GM21723 (cell line): ENCODE measurements around the gene SCAMP3.
"Not testable (repeated sequence)": the region's sequence is repeated elsewhere in the genome, so short reads cannot be mapped to it uniquely, and the experiment has no call there.

ENCODE experiments used
- ATAC-seq: cut with Tn5 transposase; IDR thresholded peaks from one replicate; pipeline ENCODE4 v1.9.1; 2021; ENCODE audit warnings: mild to moderate bottlenecking, moderate library complexity; ENCODE audit not compliant: unreplicated experiment

The SCAMP3 gene

GRCh38 chr1:155232001-155232978, 29.9 kb downstream of the SCAMP3 start:
- not testable (repeated sequence) for ATAC-seq

GRCh38 chr1:155231302-155231701, 30.9 kb downstream of the SCAMP3 start:
- ATAC-seq: not testable (repeated sequence)

GRCh38 chr1:155228096-155228427, 34.1 kb downstream of the SCAMP3 start:
- no peak for ATAC-seq

GRCh38 chr1:155227261-155228095, 34.7 kb downstream of the SCAMP3 start:
- peak; percentile 88 for ATAC-seq

- no peak for ATAC-seq
These were observed 35.3 kb downstream of the SCAMP3 start for GRCh38 chr1:155226910-155227260.

GRCh38 chr1:155226188-155226909, 35.8 kb downstream of the SCAMP3 start:
- ATAC-seq: no peak

GRCh38 chr1:155225404-155225759, 36.8 kb downstream of the SCAMP3 start:
- ATAC-seq: not testable (repeated sequence)

GRCh38 chr1:155223047-155223446, 39.1 kb downstream of the SCAMP3 start:
- ATAC-seq: no peak

GRCh38 chr1:155220211-155220965, 41.8 kb downstream of the SCAMP3 start:
- ATAC-seq: not testable (repeated sequence)

GRCh38 chr1:155219592-155220031, 42.5 kb downstream of the SCAMP3 start:
- no peak for ATAC-seq

- no peak for ATAC-seq
These were observed 43.1 kb downstream of the SCAMP3 start for GRCh38 chr1:155218854-155219591.

- not testable (repeated sequence) for ATAC-seq
These were observed 47.5 kb downstream of the SCAMP3 start for GRCh38 chr1:155214702-155215101.

- not testable (repeated sequence) for ATAC-seq
These were observed 50.1 kb downstream of the SCAMP3 start for GRCh38 chr1:155212051-155212440.

GRCh38 chr1:155211381-155212050, 50.6 kb downstream of the SCAMP3 start:
- not testable (repeated sequence) for ATAC-seq

GRCh38 chr1:155210314-155211104, 51.7 kb downstream of the SCAMP3 start:
- no peak for ATAC-seq

- ATAC-seq: no peak
These were observed 52.8 kb downstream of the SCAMP3 start for GRCh38 chr1:155209312-155209721.

- ATAC-seq: peak; percentile 75
These were observed 53.4 kb downstream of the SCAMP3 start, which contains the start of gene MTX1 for GRCh38 chr1:155208541-155209311. Gene MTX1, plus strand, starts transcription at chr1:155208695. Its CDS starts 110 bp downstream, at chr1:155208805.
